Stomach smooth muscle (tissue), 2 donors: ENCODE measurements around the gene E2F8.

Experiments
- H3K27ac ChIP-seq: one replicate; pipeline ENCODE4 v1.7.0; 2013; ENCODE audit warnings: mild to moderate bottlenecking, low read length, inconsistent platforms
- H3K27me3 ChIP-seq, 2 donors: one replicate each; pipeline ENCODE4 v1.7.0; 2013; ENCODE audit warnings: low read length in 2 of 2; ENCODE audit not compliant: insufficient read depth in 2 of 2, control insufficient read depth in 1 of 2
- H3K36me3 ChIP-seq, 2 donors: one replicate each; pipeline ENCODE4 v1.7.0; 2013; ENCODE audit warnings: low read length in 2 of 2; ENCODE audit not compliant: control insufficient read depth in 2 of 2, insufficient read depth in 2 of 2
- H3K4me1 ChIP-seq: one replicate; pipeline ENCODE4 v1.7.0; 2013; ENCODE audit warnings: low read length; ENCODE audit not compliant: control insufficient read depth, insufficient read depth
- H3K4me3 ChIP-seq, 2 donors: one replicate each; pipeline ENCODE4 v1.7.0; 2013; ENCODE audit warnings: low read length in 2 of 2
- H3K9ac ChIP-seq, 2 donors: one replicate each; pipeline ENCODE4 v1.7.0; 2013; ENCODE audit warnings: low read length in 2 of 2, mild to moderate bottlenecking in 1 of 2
- H3K9me3 ChIP-seq, 2 donors: one replicate each; pipeline ENCODE4 v1.7.0; 2013; ENCODE audit warnings: low read length in 2 of 2; ENCODE audit not compliant: control insufficient read depth in 2 of 2
- donor health status: healthy.
- donor health status: Pancreatic carcinoma.

E2F8 gene

GRCh38 chr11:19201737-19202605 lies 38.8 kb downstream of the E2F8 start, which contains the start of gene CSRP3:
Gene CSRP3, minus strand, starts transcription at chr11:19201983. Its CDS starts 9,535 bp downstream, at chr11:19192448.
- Histone ChIP-seq H3K9ac (no peak within 1 kb of the TSS), H3K4me1 (no peaks in the 10 kb centered on the region), H3K27me3 (peaks cover 0 to 2% of the 10 kb centered on the region in 2 donors), H3K36me3 (no peaks in the 10 kb centered on the region), H3K9me3 (peaks cover 2 to 3% of the 10 kb centered on the region in 2 donors), H3K27ac (no peak within 1 kb of the TSS), H3K4me3 (no peak within 1 kb of the TSS)

- no peak overlapping the region for H3K4me3 ChIP-seq
- peaks cover 2 to 3% of the 10 kb centered on the region in 2 donors for H3K9me3 ChIP-seq
- no peaks in the 10 kb centered on the region for H3K4me1 ChIP-seq
- H3K36me3 ChIP-seq = no peaks in the 10 kb centered on the region
- no peak overlapping the region for H3K9ac ChIP-seq
- H3K27ac ChIP-seq = no peak overlapping the region
- H3K27me3 ChIP-seq = peaks cover 0 to 2% of the 10 kb centered on the region in 2 donors
Measured at GRCh38 chr11:19200410-19201201, 40.1 kb downstream of the E2F8 start.

GRCh38 chr11:19199771-19200170 lies 41.0 kb downstream of the E2F8 start:
- Histone ChIP-seq H3K27ac (no peak overlapping the region), H3K4me1 (no peaks in the 10 kb centered on the region), H3K9ac (no peak overlapping the region), H3K9me3 (peaks cover 2 to 3% of the 10 kb centered on the region in 2 donors), H3K36me3 (no peaks in the 10 kb centered on the region), H3K27me3 (peaks cover 0 to 2% of the 10 kb centered on the region in 2 donors), H3K4me3 (no peak overlapping the region)

GRCh38 chr11:19199048-19199447 lies 41.7 kb downstream of the E2F8 start:
- Histone ChIP-seq H3K4me3 (no peak overlapping the region), H3K27me3 (peaks cover 0 to 2% of the 10 kb centered on the region in 2 donors), H3K36me3 (no peaks in the 10 kb centered on the region), H3K27ac (no peak overlapping the region), H3K9ac (no peak overlapping the region), H3K9me3 (peaks cover 2 to 3% of the 10 kb centered on the region in 2 donors), H3K4me1 (no peaks in the 10 kb centered on the region)

GRCh38 chr11:19196432-19196831 lies 44.3 kb downstream of the E2F8 start:
- Histone ChIP-seq H3K27me3 (peaks cover 0 to 2% of the 10 kb centered on the region in 2 donors), H3K9ac (no peak overlapping the region), H3K9me3 (peaks cover 0 to 3% of the 10 kb centered on the region in 2 donors), H3K4me1 (no peaks in the 10 kb centered on the region), H3K4me3 (no peak overlapping the region), H3K27ac (no peak overlapping the region), H3K36me3 (no peaks in the 10 kb centered on the region)

- Histone ChIP-seq H3K9ac (no peak overlapping the region), H3K36me3 (no peaks in the 10 kb centered on the region), H3K27ac (no peak overlapping the region), H3K27me3 (peaks cover 0 to 2% of the 10 kb centered on the region in 2 donors), H3K9me3 (no peaks in the 10 kb centered on the region), H3K4me3 (no peak overlapping the region), H3K4me1 (no peaks in the 10 kb centered on the region)
Measured at GRCh38 chr11:19194620-19195308, 46.0 kb downstream of the E2F8 start.

GRCh38 chr11:19193916-19194315 lies 46.8 kb downstream of the E2F8 start:
- Histone ChIP-seq H3K9me3 (no peaks in the 10 kb centered on the region), H3K27ac (no peak overlapping the region), H3K4me3 (no peak overlapping the region), H3K9ac (no peak overlapping the region), H3K4me1 (no peaks in the 10 kb centered on the region), H3K27me3 (no peaks in the 10 kb centered on the region), H3K36me3 (no peaks in the 10 kb centered on the region)

GRCh38 chr11:19191530-19192169 lies 49.1 kb downstream of the E2F8 start:
- H3K4me1 ChIP-seq = no peaks in the 10 kb centered on the region
- no peaks in the 10 kb centered on the region for H3K36me3 ChIP-seq
- H3K4me3 ChIP-seq = no peak overlapping the region
- no peak overlapping the region for H3K27ac ChIP-seq
- H3K9ac ChIP-seq = no peak overlapping the region
- no peaks in the 10 kb centered on the region for H3K27me3 ChIP-seq
- H3K9me3 ChIP-seq = no peaks in the 10 kb centered on the region

- H3K9me3 ChIP-seq = no peaks in the 10 kb centered on the region
- no peaks in the 10 kb centered on the region for H3K36me3 ChIP-seq
- no peak overlapping the region for H3K9ac ChIP-seq
- H3K4me1 ChIP-seq = no peaks in the 10 kb centered on the region
- no peak overlapping the region for H3K4me3 ChIP-seq
- H3K27ac ChIP-seq = no peak overlapping the region
- H3K27me3 ChIP-seq = no peaks in the 10 kb centered on the region
Measured at GRCh38 chr11:19187833-19188258, 52.9 kb downstream of the E2F8 start.
